Measurements from ENCODE around the gene THUMPD1.

- TF ChIP-seq CTCF (IDR thresholded peaks at IDR 0.05; ENCODE audit: extremely low read depth in 1 of 2, insufficient read depth in 1 of 2, low read depth in 1 of 2, low read length in 2 of 2), result no peak
- no peak for TF ChIP-seq EZH2 (IDR thresholded peaks at IDR 0.05; ENCODE audit: borderline replicate concordance, low read depth, low read length, severe bottlenecking)
- no peak for TF ChIP-seq MAX (IDR thresholded peaks at IDR 0.05; ENCODE audit: insufficient read depth, insufficient read length)
- TF ChIP-seq POLR2A (IDR thresholded peaks at IDR 0.05; ENCODE audit: low read depth, low read length), result no peak
- TF ChIP-seq POLR2AphosphoS5 (IDR thresholded peaks at IDR 0.05; ENCODE audit: insufficient read depth, low read depth, low read length), result no peak
- no peak for TF ChIP-seq GATA2 (IDR thresholded peaks at IDR 0.05; ENCODE audit: insufficient read depth, insufficient read length, low read depth, low read length)
- TF ChIP-seq MYC (IDR thresholded peaks at IDR 0.05; ENCODE audit: low read depth, low read length), result no peak
- TF ChIP-seq JUN (IDR thresholded peaks at IDR 0.05; ENCODE audit: borderline replicate concordance, insufficient read depth, insufficient read length, low read depth), result no peak
- TF ChIP-seq FOS (IDR thresholded peaks at IDR 0.05; ENCODE audit: borderline replicate concordance, insufficient read depth, low read length), result no peak
Measured at GRCh38 chr16:20707461-20707860, 34.2 kb downstream of the THUMPD1 start.

Measured in endothelial cell of umbilical vein (primary cell).